Activated B cell treated with CpG ODN at 0.5 μM for 24 hours (primary cell): ENCODE measurements around the gene FBXO4. TPM values are rescaled to one million over a fixed set of nuclear protein-coding genes. Genes with fewer than 3 reads are reported as not detected.

ENCODE experiments used
- ATAC-seq: fragments of 200-7000 bp; cut with Tn5 transposase; one replicate; pipeline ENCODE4 v1.10.0; 2021; ENCODE audit warnings: low read depth, mild to moderate bottlenecking, moderate library complexity
- CTCF ChIA-PET: fragments of 350-600 bp; sonication (Branson Sonifier 250); formaldehyde crosslinking; loops from one replicate; lab custom pipeline; 2021; ENCODE audit warnings: antibody characterized with exemption; lab: Charles Lee
- POLR2A ChIA-PET: fragments of 350-600 bp; sonication (Branson Sonifier 250); formaldehyde crosslinking; loops from one replicate; lab custom pipeline; 2021; ENCODE audit warnings: antibody characterized with exemption; lab: Charles Lee
- DNase-seq: peaks from one replicate; pipeline ENCODE4 v3.0.0; 2022
- H3K27ac Mint-ChIP-seq: one replicate; pipeline ENCODE4 v1.8.0; 2020; ENCODE audit warnings: mixed read lengths
- H3K27me3 Mint-ChIP-seq: one replicate; pipeline ENCODE4 v1.8.0; 2021; ENCODE audit warnings: mixed read lengths
- H3K36me3 Mint-ChIP-seq: one replicate; pipeline ENCODE4 v1.8.0; 2021; ENCODE audit warnings: low read depth, mixed read lengths
- H3K4me1 Mint-ChIP-seq: one replicate; pipeline ENCODE4 v1.8.0; 2021; ENCODE audit warnings: mixed read lengths
- H3K4me3 Mint-ChIP-seq: one replicate; pipeline ENCODE4 v1.8.0; 2020; ENCODE audit warnings: mild to moderate bottlenecking, mixed read lengths
- H3K9me3 Mint-ChIP-seq: one replicate; pipeline ENCODE4 v1.8.0; 2020; ENCODE audit warnings: mixed read lengths
- CTCF ChIP-seq: fragments of 200-600 bp; IDR thresholded peaks from one replicate; pipeline ENCODE4 v1.8.0; 2022; ENCODE audit warnings: antibody characterized with exemption, mild to moderate bottlenecking
- intact Hi-C: fragments of 100-400 bp; cut with micrococcal nuclease; formaldehyde crosslinking; loops from one replicate; pipeline ENCODE4 v1.15.1; 2024
- total RNA-seq: library from RNA; stranded (reverse); gene quantifications from 2 replicates; pipeline ENCODE4 v1.2.3, GENCODE V29; 2022

The FBXO4 gene
- total RNA-seq, 1 donor from 2014 or later = 14.8 TPM

GRCh38 chr5:41921166-41921565, 3.9 kb upstream of the FBXO4 start:
- no peak for TF ChIP-seq CTCF
- peaks cover 48% of the 10 kb centered on the region for H3K36me3 Mint-ChIP-seq
- H3K4me3 Mint-ChIP-seq = no peak overlapping the region
- no peak for DNase-seq
- no peaks in the 10 kb centered on the region for H3K9me3 Mint-ChIP-seq
- H3K4me1 Mint-ChIP-seq = peaks cover 23% of the 10 kb centered on the region
- intact Hi-C loops = no loop called here
- ChIA-PET POLR2A (interaction anchor here (0.9 to 1.8 kb wide), 2 partner anchors 17 to 51 kb away, joined by 3 to 5 read pairs; partner anchors contain the start of genes OXCT1 and RIMOC1), CTCF (no interaction called here)
- no peaks in the 10 kb centered on the region for H3K27me3 Mint-ChIP-seq
- no peak for ATAC-seq
- no peak overlapping the region for H3K27ac Mint-ChIP-seq

- ChIA-PET POLR2A (interaction anchor here (0.9 kb wide), 1 partner anchor 51 kb away, joined by 3 read pairs; the partner anchor contains the start of gene OXCT1), CTCF (no interaction called here)
- no peak overlapping the region for H3K27ac Mint-ChIP-seq
- ATAC-seq (no peak), DNase-seq (no peak)
- TF ChIP-seq CTCF = no peak
- H3K27me3 Mint-ChIP-seq = no peaks in the 10 kb centered on the region
- peaks cover 45% of the 10 kb centered on the region for H3K36me3 Mint-ChIP-seq
- no peaks in the 10 kb centered on the region for H3K9me3 Mint-ChIP-seq
- intact Hi-C loops = no loop called here
- H3K4me3 Mint-ChIP-seq = no peak overlapping the region
- H3K4me1 Mint-ChIP-seq = peaks cover 26% of the 10 kb centered on the region
Observed at GRCh38 chr5:41921874-41922273, 3.2 kb upstream of the FBXO4 start.

GRCh38 chr5:41924526-41924871, 582 bp upstream of the FBXO4 start:
- peak overlapping the region; percentile 97 for H3K27ac Mint-ChIP-seq
- peak overlapping the region; percentile 93 for H3K4me3 Mint-ChIP-seq
- no peaks in the 10 kb centered on the region for H3K27me3 Mint-ChIP-seq
- H3K36me3 Mint-ChIP-seq = peaks cover 25% of the 10 kb centered on the region
- intact Hi-C loops = no loop called here
- DNase-seq (no peak), ATAC-seq (no peak)
- peaks cover 24% of the 10 kb centered on the region for H3K4me1 Mint-ChIP-seq
- TF ChIP-seq CTCF = no peak
- POLR2A ChIA-PET = interaction anchor here (1.0 to 2.4 kb wide), 8 partner anchors 20 to 1559 kb away, joined by 3 to 74 read pairs (median 6); partner anchors contain the start of genes OXCT1, RIMOC1, TMEM267 and ZNF131
- H3K9me3 Mint-ChIP-seq = no peaks in the 10 kb centered on the region
- CTCF ChIA-PET = interaction anchor here (1.5 to 2.1 kb wide), 2 partner anchors 20 to 68 kb away, joined by 7 read pairs; partner anchors contain the start of gene RIMOC1

- DNase-seq = no peak
- POLR2A ChIA-PET = interaction anchor here (0.8 to 2.4 kb wide), 12 partner anchors 21 to 1558 kb away, joined by 3 to 74 read pairs (median 3); partner anchors contain the start of genes OXCT1, RIMOC1, TMEM267 and ZNF131
- peaks cover 24% of the 10 kb centered on the region for H3K4me1 Mint-ChIP-seq
Observed at GRCh38 chr5:41925555-41925951, 472 bp downstream of the FBXO4 start.

More at GRCh38 chr5:41925555-41925951, 472 bp downstream of the FBXO4 start:
- intact Hi-C loops = loop anchor here (1.0 to 5.0 kb wide), 9 partner anchors 21 to 1632 kb away; partner anchors contain the start of genes HMGCS1, OXCT1, PAIP1 and RIMOC1
- H3K36me3 Mint-ChIP-seq = peaks cover 22% of the 10 kb centered on the region
- H3K27me3 Mint-ChIP-seq = no peaks in the 10 kb centered on the region
- H3K4me3 Mint-ChIP-seq = peak overlapping the region; percentile 93
- no peaks in the 10 kb centered on the region for H3K9me3 Mint-ChIP-seq
- no peak for TF ChIP-seq CTCF
- ATAC-seq = no peak
- CTCF ChIA-PET = interaction anchor here (1.2 to 2.1 kb wide), 3 partner anchors 21 to 132 kb away, joined by 3 to 7 read pairs (median 7); partner anchors contain the start of gene RIMOC1
- peak overlapping the region; percentile 97 for H3K27ac Mint-ChIP-seq
